Measurements from ENCODE around the gene NGRN. TPM values are rescaled to one million over a fixed set of nuclear protein-coding genes. Genes with fewer than 3 reads are reported as not detected.
"Not testable (repeated sequence)": the region's sequence is repeated elsewhere in the genome, so short reads cannot be mapped to it uniquely, and the experiment has no call there.

NGRN gene
- total RNA-seq, 1 experiment from 2014 or later = 129 TPM

GRCh38 chr15:90234096-90234988, 31.1 kb upstream of the NGRN start, which contains the start of gene GDPGP1:
Gene GDPGP1, plus strand, starts transcription at chr15:90234209. Its CDS starts 6,700 bp downstream, at chr15:90240909.
- no peak for DNase-seq (ENCODE audit: low read depth)

GRCh38 chr15:90239371-90239770, 26.1 kb upstream of the NGRN start:
- no peak for DNase-seq (ENCODE audit: low read depth)

DNA sequence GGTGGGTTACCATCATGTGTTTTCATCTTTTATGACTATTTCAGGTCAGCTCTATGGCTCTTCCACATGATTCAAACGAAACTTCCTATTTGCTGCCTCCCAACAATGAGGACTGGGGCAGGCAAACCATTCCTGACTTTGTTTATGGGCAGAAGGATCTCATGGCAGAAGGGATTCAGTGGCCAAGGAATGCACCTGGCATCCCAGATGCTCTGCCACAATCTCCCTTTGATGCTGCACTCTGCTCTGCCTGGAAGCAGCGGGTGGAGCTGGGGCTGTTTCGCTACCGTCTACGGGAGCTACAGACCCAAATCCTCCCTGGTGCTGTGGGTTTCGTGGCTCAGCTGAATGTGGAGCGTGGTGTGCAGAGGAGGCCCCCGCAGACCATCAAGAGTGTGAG, 24.6 kb upstream of the NGRN start:
- DNase-seq (ENCODE audit: low read depth) = no peak

DNA sequence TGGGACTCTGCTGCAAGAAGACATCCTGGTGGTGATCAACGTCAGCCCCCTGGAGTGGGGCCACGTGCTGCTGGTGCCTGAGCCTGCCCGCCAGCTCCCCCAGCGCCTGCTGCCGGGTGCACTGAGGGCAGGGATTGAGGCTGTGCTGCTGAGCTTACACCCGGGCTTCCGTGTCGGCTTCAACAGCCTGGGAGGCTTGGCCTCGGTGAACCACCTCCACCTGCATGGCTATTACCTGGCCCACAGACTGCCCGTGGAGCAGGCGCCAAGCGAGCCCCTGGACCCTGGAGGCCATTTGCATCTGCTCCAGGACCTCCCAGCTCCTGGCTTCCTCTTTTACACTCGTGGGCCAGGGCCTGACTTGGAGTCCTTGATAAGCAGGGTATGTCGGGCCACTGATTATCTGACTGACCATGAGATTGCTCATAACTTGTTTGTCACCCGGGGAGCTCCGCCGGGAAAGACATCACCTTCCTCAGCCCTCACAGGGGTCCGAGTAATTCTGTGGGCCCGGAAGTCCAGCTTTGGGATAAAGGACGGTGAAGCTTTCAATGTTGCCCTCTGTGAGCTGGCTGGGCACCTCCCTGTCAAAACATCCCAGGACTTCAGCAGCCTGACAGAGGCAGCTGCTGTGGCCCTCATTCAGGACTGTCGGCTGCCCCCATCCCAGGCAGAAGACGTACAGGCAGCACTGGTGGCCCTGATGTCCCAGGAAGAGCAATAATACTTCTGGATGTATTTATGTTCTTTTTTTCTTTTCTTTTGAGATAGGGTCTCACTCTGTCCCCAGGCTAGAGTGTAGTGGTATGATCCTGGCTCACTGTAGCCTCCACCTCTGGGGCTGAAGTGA, 23.9 kb upstream of the NGRN start:
- no peak for DNase-seq (ENCODE audit: low read depth)

DNA sequence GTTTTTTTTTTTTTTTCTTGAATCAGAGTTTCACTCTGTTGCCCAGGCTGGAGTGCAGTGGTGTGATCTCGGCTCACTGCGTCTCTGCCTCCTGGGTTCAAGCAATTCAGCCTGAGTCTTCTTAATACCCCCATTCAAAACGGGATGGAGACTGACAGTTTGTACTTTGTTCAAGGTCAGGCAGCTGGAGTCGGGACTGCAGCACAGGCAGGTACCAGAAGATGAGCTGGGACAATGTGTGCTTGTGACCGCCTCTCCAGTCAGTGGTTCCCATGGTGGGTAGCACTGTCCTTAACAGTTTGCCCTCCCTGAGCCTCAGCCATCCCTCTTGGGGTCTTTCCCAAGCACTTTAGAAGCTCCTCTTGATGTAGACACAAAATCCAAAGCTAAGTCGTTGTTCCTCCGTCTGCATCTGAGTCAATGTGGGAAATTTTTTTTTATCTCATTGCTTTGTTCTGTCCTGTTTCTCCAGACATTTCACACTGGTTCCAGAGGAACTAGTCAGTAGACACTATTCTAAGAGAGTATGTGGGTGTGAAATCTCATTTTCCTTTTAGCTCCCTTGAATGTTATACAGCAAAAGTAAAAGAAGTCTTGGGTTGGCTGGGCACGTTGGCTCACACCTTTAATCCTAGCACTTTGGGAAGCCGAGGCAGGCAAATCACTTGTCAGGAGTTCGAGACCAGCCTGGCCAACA, 21.4 kb upstream of the NGRN start:
- no peak for DNase-seq (ENCODE audit: low read depth)

- DNase-seq (ENCODE audit: low read depth) = no peak
These were observed 16.7 kb upstream of the NGRN start for GRCh38 chr15:90248789-90249202.

DNA sequence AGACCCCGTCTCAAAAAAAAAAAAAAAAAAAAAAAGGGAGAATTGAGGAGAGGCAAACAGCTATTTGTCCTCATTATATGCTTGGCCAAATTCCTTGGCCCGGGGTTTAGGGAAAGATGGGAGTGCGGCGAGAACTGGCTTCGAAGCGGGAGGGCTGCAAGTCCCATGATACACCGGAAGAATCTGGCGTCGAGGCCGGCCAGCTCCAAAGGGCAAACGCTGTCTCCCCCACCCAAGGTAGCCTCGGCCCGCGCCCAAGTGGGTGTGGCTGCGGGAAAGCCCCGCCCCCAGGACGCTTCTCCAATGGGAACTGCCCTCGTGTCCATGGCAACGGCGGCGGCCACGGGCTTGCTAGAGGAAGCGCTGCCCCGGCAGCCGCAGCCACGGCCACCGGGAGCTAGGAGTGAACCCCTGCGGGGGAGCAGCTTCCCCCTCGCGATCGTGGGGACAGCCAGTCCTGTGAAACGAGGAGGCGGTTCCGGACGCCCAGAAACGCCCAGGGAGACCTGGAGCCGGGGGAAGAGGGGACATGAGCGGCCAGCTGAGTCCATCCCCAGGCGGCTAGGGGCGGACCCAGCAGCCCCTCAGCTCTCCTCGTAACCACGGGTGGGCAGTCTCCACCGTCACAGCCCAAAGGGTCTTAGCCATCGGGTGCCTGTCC, 16.1 kb upstream of the NGRN start, which contains the start of gene TTLL13:
TTLL13 (plus strand) TSS at position 354 of the 661 bp plus-strand sequence. CDS start 1,075 bp downstream, outside the sequence.
- peak; percentile 95 for DNase-seq (ENCODE audit: low read depth)

- no peak for DNase-seq (ENCODE audit: low read depth)
These were observed 7.7 kb upstream of the NGRN start for GRCh38 chr15:90257776-90258175.

DNA sequence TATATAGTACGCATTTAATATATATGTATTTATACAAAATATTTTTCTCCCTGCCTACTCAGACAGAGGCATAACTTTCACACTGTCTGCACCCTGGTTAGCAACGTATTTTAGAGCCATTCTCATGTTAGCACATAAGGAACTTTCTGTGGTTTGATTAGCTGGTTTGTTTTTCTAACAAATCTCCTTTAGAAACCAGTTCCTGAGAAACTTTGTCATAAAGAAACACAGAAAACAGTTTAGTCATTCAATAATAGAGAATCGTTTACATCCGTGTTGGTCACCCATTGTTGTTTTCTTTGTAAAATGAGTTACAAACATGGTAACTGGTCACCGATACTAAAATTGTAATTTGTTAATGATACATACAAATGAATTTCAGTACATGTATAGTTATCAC, 5.9 kb upstream of the NGRN start:
- DNase-seq (ENCODE audit: low read depth) = no peak

- DNase-seq (ENCODE audit: low read depth) = not testable (repeated sequence)
These were observed 4.7 kb upstream of the NGRN start for GRCh38 chr15:90260731-90261130.

DNA sequence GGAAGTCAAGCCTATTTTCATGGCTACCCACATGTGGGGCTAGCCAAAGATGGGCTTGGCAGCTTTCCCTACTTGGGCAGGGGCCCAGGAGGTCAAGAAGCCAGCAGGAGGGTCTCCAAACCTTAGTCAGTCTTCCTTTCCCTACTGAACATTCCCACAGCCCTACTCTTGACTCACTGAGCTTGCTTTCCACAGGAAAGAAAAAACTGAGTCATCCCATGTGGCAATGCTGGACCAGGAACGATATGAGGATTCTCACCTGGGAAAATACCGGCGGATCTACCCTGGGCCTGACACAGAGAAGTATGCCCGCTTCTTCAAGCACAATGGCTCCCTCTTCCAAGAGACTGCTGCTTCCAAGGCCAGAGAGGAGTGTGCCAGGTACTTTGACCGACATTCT, 3.7 kb upstream of the NGRN start:
- DNase-seq (ENCODE audit: low read depth) = peak; percentile 66

DNA sequence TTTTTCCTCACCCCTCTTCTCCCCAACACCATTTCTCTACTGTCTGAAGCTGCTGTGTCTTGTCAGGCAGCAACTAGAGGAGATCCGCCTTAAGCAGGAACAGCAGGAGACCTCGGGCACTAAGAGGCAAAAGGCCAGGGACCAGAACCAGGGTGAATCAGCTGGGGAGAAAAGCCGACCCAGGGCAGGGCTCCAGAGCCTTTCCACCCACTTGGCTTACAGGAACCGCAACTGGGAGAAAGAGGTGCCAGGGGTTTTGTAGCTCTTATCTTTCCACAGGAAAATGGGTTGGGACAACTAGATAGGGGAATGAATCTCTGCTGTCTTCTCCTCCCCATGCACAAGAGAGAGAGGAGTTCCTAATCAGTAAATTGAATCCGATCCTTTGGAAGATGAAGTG, 3.0 kb upstream of the NGRN start:
- DNase-seq (ENCODE audit: low read depth) = peak; percentile 32

- peak; percentile 59 for DNase-seq (ENCODE audit: low read depth)
These were observed 801 bp upstream of the NGRN start for GRCh38 chr15:90264671-90265070.

GRCh38 chr15:90266061-90266431, 574 bp downstream of the NGRN start:
- DNase-seq (ENCODE audit: low read depth) = peak; percentile 51

GRCh38 chr15:90266485-90266884, 1.0 kb downstream of the NGRN start:
- no peak for DNase-seq (ENCODE audit: low read depth)

- no peak for DNase-seq (ENCODE audit: low read depth)
These were observed 2.9 kb downstream of the NGRN start for GRCh38 chr15:90268415-90268814.

GRCh38 chr15:90270502-90271150, 5.2 kb downstream of the NGRN start:
- DNase-seq (ENCODE audit: low read depth) = no peak

GRCh38 chr15:90271459-90272166, 6.1 kb downstream of the NGRN start:
- no peak for DNase-seq (ENCODE audit: low read depth)

- DNase-seq (ENCODE audit: low read depth) = not testable (repeated sequence)
These were observed 13.0 kb downstream of the NGRN start for GRCh38 chr15:90278467-90278866.

GRCh38 chr15:90280743-90281142, 15.3 kb downstream of the NGRN start:
- DNase-seq (ENCODE audit: low read depth) = not testable (repeated sequence)
